Peyer's patch (tissue), 4 donors: Measurements from ENCODE around the gene SIRPA. TPM values are rescaled to one million over a fixed set of nuclear protein-coding genes. Genes with fewer than 3 reads are reported as not detected.

Source experiments
- DNase-seq, 3 donors: peaks; one replicate each; pipeline ENCODE4 v3.0.0-alpha.2; 2017 to 2019
- H3K27ac ChIP-seq, 4 donors: fragments of 200-600 bp; sonication (generic); one replicate each; pipeline ENCODE4 v1.5.1; 2016 to 2019
- H3K27me3 ChIP-seq, 2 donors: fragments of 200-600 bp; sonication (generic); one replicate each; pipeline ENCODE4 v1.5.1; 2019
- H3K36me3 ChIP-seq, 3 donors: fragments of 200-600 bp; sonication (generic); one replicate each; pipeline ENCODE4 v1.5.1; 2016 to 2019
- H3K4me1 ChIP-seq, 4 donors: fragments of 200-600 bp; sonication (generic); one replicate each; pipeline ENCODE4 v1.5.1; 2016 to 2019
- H3K4me3 ChIP-seq, 4 donors: fragments of 200-600 bp; sonication (generic); 1 replicate in 3 of 4; 2 replicates in 1 of 4; pipeline ENCODE4 v1.5.1; 2016 to 2019; ENCODE audit warnings: mild to moderate bottlenecking in 1 of 4
- H3K9me3 ChIP-seq, 4 donors: fragments of 200-600 bp; sonication (generic); one replicate each; pipeline ENCODE4 v1.5.1; 2016 to 2019; ENCODE audit warnings: mild to moderate bottlenecking in 1 of 4
- CTCF ChIP-seq, 6 experiments: fragments of 450-650 bp in 4 of 6; fragments of 200-600 bp in 2 of 6; sonication (generic) in 1 of 6; IDR thresholded peaks; one replicate each; pipeline ENCODE4 v1.5.1; 2017 to 2019; ENCODE audit warnings: antibody characterized with exemption in 6 of 6, mild to moderate bottlenecking in 3 of 6, moderate library complexity in 1 of 6
- POLR2A ChIP-seq, 2 donors: fragments of 450-650 bp; IDR thresholded peaks; one replicate each; pipeline ENCODE4 v1.5.1; 2017; ENCODE audit warnings: antibody characterized with exemption in 2 of 2, mild to moderate bottlenecking in 2 of 2, moderate library complexity in 2 of 2
- total RNA-seq, 4 donors: library from RNA; depleted of rRNA; stranded (reverse); fragments of >200 nt; gene quantifications; one replicate each; pipeline ENCODE4 v1.1.0, GENCODE V29; 2016

The SIRPA gene
- total RNA-seq, 4 donors from 2014 or later = 18.2 to 38.2 (median 26.3) TPM

- peak overlapping the region in 1 of 4 donors; percentile 72 for H3K27ac ChIP-seq
- TF ChIP-seq POLR2A (IDR thresholded peaks at IDR 0.05) (no peak), CTCF (IDR thresholded peaks at IDR 0.05) (no peak)
- H3K4me1 ChIP-seq = peaks cover 0 to 10% (median 0%) of the 10 kb centered on the region in 4 donors
- no peaks in the 10 kb centered on the region for H3K27me3 ChIP-seq
- peak in 1 of 3 donors; percentile 59 for DNase-seq
- H3K36me3 ChIP-seq = no peaks in the 10 kb centered on the region
- no peak overlapping the region for H3K4me3 ChIP-seq
- no peaks in the 10 kb centered on the region for H3K9me3 ChIP-seq
Observed at GRCh38 chr20:1953621-1954020, 58.4 kb downstream of the SIRPA start.

- TF ChIP-seq CTCF (IDR thresholded peaks at IDR 0.05) = no peak
- TF ChIP-seq POLR2A (IDR thresholded peaks at IDR 0.05) = no peak
- Histone ChIP-seq H3K4me3 (no peak overlapping the region), H3K36me3 (no peaks in the 10 kb centered on the region), H3K27ac (no peak overlapping the region), H3K27me3 (no peaks in the 10 kb centered on the region), H3K4me1 (peaks cover 0 to 10% (median 0%) of the 10 kb centered on the region in 4 donors), H3K9me3 (no peaks in the 10 kb centered on the region)
- no peak for DNase-seq
Observed at GRCh38 chr20:1955217-1955616, 60.0 kb downstream of the SIRPA start.

GRCh38 chr20:1958426-1958825 is 63.2 kb downstream of the SIRPA start:
- no peak for DNase-seq
- Histone ChIP-seq H3K4me3 (no peak overlapping the region), H3K9me3 (no peaks in the 10 kb centered on the region), H3K27ac (no peak overlapping the region), H3K36me3 (no peaks in the 10 kb centered on the region), H3K27me3 (no peaks in the 10 kb centered on the region), H3K4me1 (peaks cover 0 to 6% (median 0%) of the 10 kb centered on the region in 4 donors)
- TF ChIP-seq CTCF (IDR thresholded peaks at IDR 0.05) (no peak), POLR2A (IDR thresholded peaks at IDR 0.05) (no peak)

GRCh38 chr20:1959156-1959555 is 63.9 kb downstream of the SIRPA start:
- no peak for TF ChIP-seq CTCF (IDR thresholded peaks at IDR 0.05)
- no peak for TF ChIP-seq POLR2A (IDR thresholded peaks at IDR 0.05)
- no peaks in the 10 kb centered on the region for H3K36me3 ChIP-seq
- no peaks in the 10 kb centered on the region for H3K9me3 ChIP-seq
- H3K4me3 ChIP-seq = no peak overlapping the region
- H3K4me1 ChIP-seq = no peaks in the 10 kb centered on the region
- no peak overlapping the region for H3K27ac ChIP-seq
- no peak for DNase-seq
- H3K27me3 ChIP-seq = no peaks in the 10 kb centered on the region

- Histone ChIP-seq H3K27ac (no peak overlapping the region), H3K27me3 (no peaks in the 10 kb centered on the region), H3K36me3 (no peaks in the 10 kb centered on the region), H3K9me3 (no peaks in the 10 kb centered on the region), H3K4me1 (no peaks in the 10 kb centered on the region), H3K4me3 (no peak overlapping the region)
- no peak for DNase-seq
- TF ChIP-seq POLR2A (IDR thresholded peaks at IDR 0.05) = no peak
- TF ChIP-seq CTCF (IDR thresholded peaks at IDR 0.05) = no peak
Observed at GRCh38 chr20:1961374-1961773, 66.2 kb downstream of the SIRPA start.

- Histone ChIP-seq H3K27ac (no peak overlapping the region), H3K4me1 (no peaks in the 10 kb centered on the region), H3K4me3 (no peak overlapping the region), H3K36me3 (no peaks in the 10 kb centered on the region), H3K27me3 (no peaks in the 10 kb centered on the region), H3K9me3 (no peaks in the 10 kb centered on the region)
- DNase-seq = no peak
- TF ChIP-seq POLR2A (IDR thresholded peaks at IDR 0.05) (no peak), CTCF (IDR thresholded peaks at IDR 0.05) (no peak)
Observed at GRCh38 chr20:1964061-1964460, 68.9 kb downstream of the SIRPA start.
